COLO668 (cell line): ENCODE results near the gene C1orf116.

Experiments used
- DNase-seq: peaks from one replicate; lab custom pipeline; 2025; ENCODE audit not compliant: unreplicated experiment; lab: John Stamatoyannopoulos, UW

Gene C1orf116

GRCh38 chr1:207020709-207021107 lies 11.8 kb downstream of the C1orf116 start:
- no peak for DNase-seq

GRCh38 chr1:207020065-207020708 lies 12.4 kb downstream of the C1orf116 start:
- no peak for DNase-seq

- no peak for DNase-seq
Observed at GRCh38 chr1:207019661-207020060, 12.9 kb downstream of the C1orf116 start.

- no peak for DNase-seq
Observed at GRCh38 chr1:207019161-207019560, 13.4 kb downstream of the C1orf116 start.

- DNase-seq = no peak
Observed at GRCh38 chr1:207018707-207019106, 13.8 kb downstream of the C1orf116 start.

- DNase-seq = no peak
Observed at GRCh38 chr1:207017615-207018559, 14.7 kb downstream of the C1orf116 start.

GRCh38 chr1:207015791-207016190 lies 16.8 kb downstream of the C1orf116 start:
- DNase-seq = no peak

- DNase-seq = no peak
Observed at GRCh38 chr1:207014728-207015127, 17.8 kb downstream of the C1orf116 start.

- DNase-seq = no peak
Observed at GRCh38 chr1:207013321-207014085, 19.1 kb downstream of the C1orf116 start.

- DNase-seq = no peak
Observed at GRCh38 chr1:207010726-207011125, 21.8 kb downstream of the C1orf116 start.

- no peak for DNase-seq
Observed at GRCh38 chr1:207009945-207010344, 22.6 kb downstream of the C1orf116 start.

- no peak for DNase-seq
Observed at GRCh38 chr1:207009182-207009850, 23.2 kb downstream of the C1orf116 start.

GRCh38 chr1:207007352-207008033 lies 25.1 kb downstream of the C1orf116 start:
- no peak for DNase-seq

GRCh38 chr1:207006914-207007313 lies 25.6 kb downstream of the C1orf116 start:
- no peak for DNase-seq

GRCh38 chr1:207006083-207006482 lies 26.5 kb downstream of the C1orf116 start:
- no peak for DNase-seq

- DNase-seq = peak; percentile 61
Observed at GRCh38 chr1:207004931-207005830, 27.4 kb downstream of the C1orf116 start.

GRCh38 chr1:207003210-207003609 lies 29.3 kb downstream of the C1orf116 start:
- DNase-seq = no peak

- DNase-seq = peak; percentile 27
Observed at GRCh38 chr1:207002724-207003146, 29.8 kb downstream of the C1orf116 start.

GRCh38 chr1:207001492-207002245 lies 30.9 kb downstream of the C1orf116 start:
- no peak for DNase-seq
